Activated CD4-positive, alpha-beta T cell treated with anti-CD3 and anti-CD28 coated beads, Interleukin-2, amount 50 U/mL, for 48 hours (primary cell): ENCODE data around the gene FASTK.
A peak's percentile ranks its signal among the peaks of the same experiment; 100 is the strongest.

Experiments
- DNase-seq, 2 experiments: peaks; one replicate each; pipeline ENCODE4 v3.0.0-alpha.2; 2020

The FASTK gene

GRCh38 chr7:151081170-151082101, 827 bp upstream of the FASTK start:
- no peak for DNase-seq

GRCh38 chr7:151080067-151080521, 515 bp downstream of the FASTK start:
- no peak for DNase-seq

GRCh38 chr7:151079199-151079910, 1.3 kb downstream of the FASTK start:
- no peak for DNase-seq

- no peak for DNase-seq
These were observed 2.2 kb downstream of the FASTK start for GRCh38 chr7:151078233-151079040.

- no peak for DNase-seq
These were observed 2.8 kb downstream of the FASTK start for GRCh38 chr7:151077705-151078232.

GRCh38 chr7:151076863-151077704, 3.5 kb downstream of the FASTK start:
- peak in 1 of 2 experiments; percentile 41 for DNase-seq

- DNase-seq = no peak
These were observed 4.6 kb downstream of the FASTK start for GRCh38 chr7:151075978-151076426.

GRCh38 chr7:151075662-151075971, 5.0 kb downstream of the FASTK start:
- no peak for DNase-seq

- DNase-seq = no peak
These were observed 5.6 kb downstream of the FASTK start for GRCh38 chr7:151074817-151075661.

GRCh38 chr7:151073990-151074389, 6.6 kb downstream of the FASTK start:
- no peak for DNase-seq

GRCh38 chr7:151071032-151071866, 9.4 kb downstream of the FASTK start:
- no peak for DNase-seq

GRCh38 chr7:151070574-151070960, 10.0 kb downstream of the FASTK start:
- no peak for DNase-seq

- no peak for DNase-seq
These were observed 10.6 kb downstream of the FASTK start for GRCh38 chr7:151069841-151070573.

- DNase-seq = no peak
These were observed 12.4 kb downstream of the FASTK start for GRCh38 chr7:151068069-151068773.

- no peak for DNase-seq
These were observed 14.2 kb downstream of the FASTK start for GRCh38 chr7:151066273-151066974.

GRCh38 chr7:151065516-151065915, 15.1 kb downstream of the FASTK start:
- DNase-seq = no peak

GRCh38 chr7:151064993-151065392, 15.6 kb downstream of the FASTK start:
- DNase-seq = no peak

GRCh38 chr7:151064454-151064853, 16.2 kb downstream of the FASTK start:
- no peak for DNase-seq
